HL-60/S4 treated with retinoic acid at 250 ng/mL for 4 days and 3 days (cell line): Measurements from ENCODE around the gene TJAP1.
"Not testable (repeated sequence)": the region's sequence is repeated elsewhere in the genome, so short reads cannot be mapped to it uniquely, and the experiment has no call there.

ENCODE experiments used
- in situ Hi-C: fragments of 300-500 bp; cut with MboI; formaldehyde crosslinking; loops from 2 replicates; pipeline ENCODE4 v1.7.0; 2022; ENCODE audit warnings: low sequenced_read_pairs

Gene TJAP1

DNA sequence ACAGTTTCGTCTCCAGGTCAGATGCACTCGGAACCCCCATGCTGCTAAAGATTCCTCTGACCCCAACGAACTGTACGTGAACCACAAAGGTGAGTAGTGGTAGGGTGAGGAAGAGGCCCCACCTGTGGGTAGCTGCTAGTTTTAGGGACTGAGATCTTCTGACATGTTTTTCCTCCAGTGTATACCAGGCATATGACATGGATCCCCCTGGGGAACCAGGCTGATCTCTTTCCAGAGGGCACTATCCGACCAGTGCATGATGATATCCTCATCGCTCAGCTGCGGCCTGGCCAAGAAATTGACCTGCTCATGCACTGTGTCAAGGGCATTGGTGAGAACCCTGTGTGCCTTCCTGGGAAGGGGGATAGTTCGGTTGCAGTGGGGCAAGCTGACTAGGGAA is 42.7 kb downstream of the TJAP1 start:
- in situ Hi-C loops, result no loop called here

DNA sequence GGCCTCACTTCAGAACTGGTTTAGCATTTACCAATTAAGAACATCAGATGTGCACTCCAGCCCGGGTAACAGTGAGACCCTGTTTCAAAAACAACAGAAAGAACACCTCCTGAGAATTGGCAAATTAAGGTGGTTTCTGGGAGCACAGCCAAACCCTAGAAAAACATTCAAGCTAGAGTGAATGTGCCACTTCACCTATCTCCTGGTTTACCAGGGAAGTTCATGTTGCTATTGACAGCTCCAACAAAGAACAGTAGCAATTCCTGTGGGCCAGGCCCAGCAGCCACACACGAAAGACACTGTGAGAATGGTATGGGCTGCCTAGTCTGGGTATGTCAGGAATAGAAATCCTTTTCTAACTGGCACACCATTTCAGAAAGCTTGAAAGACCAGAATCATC is 44.5 kb downstream of the TJAP1 start:
- in situ Hi-C loops, result no loop called here

DNA sequence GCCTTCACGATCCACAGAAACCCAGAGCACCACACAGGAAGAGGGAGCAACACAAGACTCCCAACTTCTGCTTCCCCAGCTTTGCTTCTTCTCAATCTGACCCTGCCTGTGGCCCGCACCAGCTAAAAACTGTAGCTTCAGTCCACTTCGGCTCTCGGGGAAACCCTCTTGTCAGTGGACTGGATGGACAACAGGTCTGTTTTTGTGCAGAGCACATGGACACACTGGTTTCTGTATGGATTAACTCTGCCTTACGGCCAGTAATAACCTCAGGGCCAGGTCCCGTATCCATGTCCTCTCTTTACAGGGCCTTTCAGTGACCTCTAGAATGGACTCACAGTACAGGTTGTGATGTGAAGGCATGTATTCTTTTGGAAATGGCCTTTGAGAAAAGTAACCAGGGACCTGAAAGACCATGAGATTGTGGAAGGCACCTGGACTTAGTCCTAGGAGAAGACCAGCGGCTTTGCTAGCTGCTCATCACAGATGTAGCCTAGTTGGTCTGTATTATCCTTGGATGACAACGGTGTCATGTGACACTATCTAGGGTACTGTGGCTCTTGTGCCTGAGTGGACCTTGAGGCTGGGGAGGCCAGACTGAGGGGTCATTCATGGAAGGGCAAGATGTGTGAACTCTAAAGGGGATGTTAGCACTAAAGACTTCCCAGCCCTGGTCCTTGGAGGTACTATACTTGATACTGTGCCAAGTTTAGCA is 45.3 kb downstream of the TJAP1 start:
- in situ Hi-C loops, result no loop called here

DNA sequence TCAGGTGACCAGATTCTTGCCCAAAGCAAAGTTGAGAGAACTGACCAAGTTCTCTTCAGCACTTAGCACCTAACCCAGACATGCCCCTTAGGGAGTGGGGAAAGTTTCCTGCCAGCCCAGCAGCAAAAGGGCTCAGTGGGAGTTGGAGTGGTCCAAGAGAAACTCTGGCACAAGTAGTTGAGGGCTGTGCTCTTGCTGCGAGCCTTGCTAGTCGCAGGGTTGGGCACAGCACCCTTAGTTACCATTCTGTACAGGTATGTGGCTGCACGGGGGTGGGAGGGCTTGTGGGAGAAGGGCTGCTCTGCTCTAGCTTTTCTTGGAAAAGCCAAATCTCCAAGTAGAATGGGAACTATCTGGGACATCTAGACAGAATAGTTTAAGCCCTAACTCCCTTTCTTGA is 45.9 kb downstream of the TJAP1 start:
- in situ Hi-C loops, result no loop called here

DNA sequence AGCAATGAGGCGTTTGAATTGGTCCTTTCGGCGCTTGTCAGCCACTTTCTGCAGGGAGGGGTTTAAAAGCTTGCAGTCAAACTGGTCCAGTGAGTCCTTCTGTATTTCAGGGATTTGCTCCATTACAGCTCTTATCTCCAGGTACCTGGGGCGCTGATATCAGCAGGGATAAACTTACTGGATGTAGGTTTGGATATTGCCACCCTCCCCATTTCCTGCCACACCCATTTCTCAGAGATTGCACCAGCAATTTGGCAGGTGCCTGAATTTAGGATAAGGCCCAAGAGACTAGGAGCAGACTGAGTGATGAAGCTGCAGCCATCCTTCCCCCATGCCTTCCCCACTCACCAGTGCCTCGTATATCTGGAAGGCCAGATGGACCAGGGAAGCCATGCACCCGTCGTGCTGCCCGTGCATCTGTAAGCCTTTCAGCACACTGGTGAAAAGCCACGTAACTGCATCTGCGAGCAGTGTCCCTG is 47.2 kb downstream of the TJAP1 start:
- in situ Hi-C loops, result no loop called here

DNA sequence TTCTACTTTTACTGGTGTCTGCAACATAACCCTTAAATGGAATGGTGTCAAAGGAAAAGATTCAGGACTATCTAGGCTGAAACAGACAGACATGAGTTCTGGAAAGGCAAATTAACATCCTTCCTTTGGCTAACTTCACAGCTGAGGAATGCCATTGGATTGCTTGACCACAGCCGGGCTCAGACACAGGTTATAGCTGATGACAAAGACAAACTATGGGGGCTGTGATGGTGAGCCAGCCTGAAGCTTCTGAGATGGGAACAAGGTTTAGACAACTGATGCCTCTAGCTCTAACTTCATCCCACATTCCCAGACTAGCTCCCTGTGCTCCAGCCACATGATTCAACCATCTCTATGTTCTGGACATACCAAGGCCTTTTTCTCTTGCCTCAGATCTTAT is 54.8 kb downstream of the TJAP1 start:
- in situ Hi-C loops, result no loop called here

DNA sequence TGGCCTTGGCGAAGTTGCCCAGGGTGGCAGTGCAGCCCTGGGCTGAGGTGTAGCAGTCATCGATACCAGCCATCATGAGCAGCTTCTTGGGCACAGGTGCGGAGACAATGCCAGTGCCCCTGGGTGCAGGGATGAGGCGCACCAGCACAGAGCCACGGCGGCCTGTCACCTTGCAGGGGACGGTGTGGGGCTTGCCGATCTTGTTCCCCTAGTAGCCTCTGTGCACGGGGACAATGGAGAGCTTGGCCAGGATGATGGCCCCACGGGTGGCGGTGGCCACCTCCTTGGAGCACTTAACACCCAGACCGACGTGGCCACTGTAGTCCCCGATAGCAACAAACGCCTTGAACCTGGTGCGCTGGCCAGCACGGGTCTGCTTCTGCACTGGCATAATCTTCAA is 61.6 kb downstream of the TJAP1 start:
- in situ Hi-C loops, result not testable (repeated sequence)

DNA sequence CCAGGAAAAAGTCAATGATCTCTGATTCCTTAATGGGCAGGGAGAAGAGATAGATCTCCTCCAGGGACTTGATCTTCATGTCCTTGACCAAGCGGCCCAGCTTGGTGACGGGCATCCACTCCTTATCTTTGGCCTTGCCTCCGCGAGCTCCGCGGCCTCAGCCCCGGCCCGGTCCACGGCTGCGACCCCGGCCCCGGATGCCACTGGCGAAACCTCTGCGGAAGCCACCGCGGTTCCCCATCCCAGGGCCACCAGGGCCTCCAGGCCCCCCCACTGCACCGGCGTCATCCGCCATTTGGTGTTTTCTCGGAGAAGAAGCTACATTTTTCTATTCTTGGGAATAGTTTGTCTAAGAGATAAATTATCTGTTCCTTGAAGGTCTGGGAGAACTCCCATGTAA is 62.0 kb downstream of the TJAP1 start:
- in situ Hi-C loops, result not testable (repeated sequence)

DNA sequence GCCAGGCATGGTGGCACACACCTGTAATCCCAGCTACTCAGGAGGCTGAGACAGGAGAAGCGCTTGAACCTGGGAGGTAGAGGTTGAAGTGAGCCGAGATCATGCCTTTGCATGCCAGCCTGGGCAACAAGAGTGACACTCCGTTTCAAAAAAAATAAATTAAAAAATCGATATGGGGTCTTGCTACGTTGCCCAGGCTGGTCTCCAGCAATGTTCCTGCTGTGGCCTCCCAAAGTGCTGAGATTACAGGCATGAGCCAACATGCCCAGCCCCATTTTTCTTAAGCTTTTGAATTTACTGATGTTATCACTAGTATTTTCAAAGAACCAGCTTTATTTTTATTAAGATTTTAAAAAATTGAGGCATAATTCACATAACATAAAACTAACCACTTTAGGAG is 63.1 kb downstream of the TJAP1 start:
- in situ Hi-C loops, result no loop called here

DNA sequence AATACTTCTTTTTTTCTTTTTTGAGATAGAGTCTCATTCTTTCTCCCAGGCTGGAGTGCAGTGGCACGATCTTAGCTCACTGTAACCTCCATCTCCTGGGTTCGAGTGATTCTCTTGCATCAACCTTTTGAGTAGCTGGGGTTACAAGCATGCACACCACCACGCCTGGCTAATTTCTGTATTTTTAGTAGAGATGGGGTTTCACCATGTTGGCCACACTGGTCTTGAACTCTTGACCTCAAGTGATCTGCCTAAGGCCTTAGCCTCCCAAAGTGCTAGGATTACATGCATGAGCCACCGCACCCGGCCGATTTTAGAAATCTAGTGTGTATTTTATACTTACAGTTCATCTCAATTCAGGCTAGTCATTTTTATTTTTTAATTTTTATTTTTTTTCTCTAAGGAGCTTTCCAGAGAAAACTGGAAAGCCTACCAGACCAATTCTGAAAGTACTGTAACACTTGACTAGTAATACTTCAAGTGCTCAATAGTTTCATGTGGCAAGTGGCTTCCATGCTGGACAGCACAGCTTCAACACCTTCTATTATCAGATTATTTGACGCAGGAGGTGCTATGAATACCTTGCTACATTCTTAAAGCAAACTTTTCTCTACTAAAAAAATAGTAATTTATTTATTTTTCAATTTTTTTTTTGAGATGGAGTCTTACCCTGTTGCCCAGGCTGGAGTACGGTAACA is 64.6 kb downstream of the TJAP1 start:
- in situ Hi-C loops, result no loop called here

DNA sequence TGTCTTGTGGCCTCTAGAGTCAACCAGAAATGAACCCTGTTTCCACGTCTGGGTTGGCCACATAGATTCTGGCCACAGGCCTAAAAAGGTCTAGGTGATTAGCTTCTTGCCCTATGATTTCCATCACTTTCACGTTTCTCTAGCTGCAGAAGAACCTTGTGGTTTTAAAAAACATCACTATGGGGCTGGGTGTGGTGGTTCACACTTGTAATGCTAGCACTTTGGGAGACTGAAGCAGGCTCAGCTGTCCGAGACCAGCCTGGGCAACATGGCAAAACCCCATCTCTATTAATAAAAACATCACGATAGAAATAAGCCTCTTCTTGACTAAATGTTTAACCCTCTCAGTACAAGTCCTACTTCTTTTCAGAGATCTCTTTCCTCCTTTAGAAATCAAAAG is 67.1 kb downstream of the TJAP1 start:
- in situ Hi-C loops, result no loop called here

DNA sequence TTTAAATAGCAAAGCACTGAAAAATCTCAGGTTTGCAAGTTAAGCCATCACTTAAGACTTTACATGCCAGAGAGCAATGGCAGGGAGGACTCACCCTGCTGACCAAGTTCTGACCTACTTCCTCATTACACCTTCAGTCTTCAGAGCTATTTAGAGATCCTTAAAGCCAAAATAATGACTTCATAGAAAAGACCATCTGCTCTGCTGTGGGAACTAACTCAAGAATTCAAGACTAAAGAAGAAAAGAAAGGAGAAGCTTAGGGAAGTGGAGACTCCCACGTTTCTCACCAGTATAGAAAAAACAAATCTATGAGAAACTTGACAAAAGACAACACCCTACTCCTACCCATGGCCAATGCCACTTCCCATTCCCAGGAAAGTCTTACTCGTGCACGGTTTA is 69.9 kb downstream of the TJAP1 start:
- in situ Hi-C loops, result no loop called here
